ENCODE results near the gene GCSAM. TPM values are rescaled to one million over a fixed set of nuclear protein-coding genes. Genes with fewer than 3 reads are reported as not detected.

The GCSAM gene
- total and polyA plus RNA-seq, 2 donors (not counting 1 experiment from before 2014, with no cell fraction given) = 14.9 to 24.6 TPM

- H3K4me1 Mint-ChIP-seq = peaks cover 26% of the 10 kb centered on the region
- ATAC-seq (ENCODE audit: low read depth) = peak; percentile 89
- POLR2A ChIA-PET = no interaction called here
Measured at GRCh38 chr3:112086076-112086854, 46.8 kb downstream of the GCSAM start, which contains the start of gene C3orf52. TSS of gene C3orf52 (plus strand) at chr3:112086389. CDS start at chr3:112086408, 19 bp downstream.

DNA sequence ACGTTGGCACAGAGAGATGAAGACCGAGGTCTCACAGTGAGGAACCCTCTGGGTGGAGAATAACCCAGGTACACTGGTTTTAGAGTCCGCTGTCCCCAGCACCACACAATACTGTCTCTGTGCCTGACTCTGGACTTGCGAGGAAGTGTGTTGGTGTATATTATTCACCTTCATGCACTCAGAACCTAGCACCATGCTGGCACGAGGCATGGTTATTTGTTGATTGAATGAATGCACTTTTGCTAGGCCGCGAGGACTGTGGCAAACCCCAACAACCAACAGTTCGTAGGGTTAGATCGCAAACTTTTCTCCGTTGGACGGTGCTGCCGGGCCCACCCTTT lies 47.3 kb downstream of the GCSAM start:
- TF ChIP-seq, protein P1, sequence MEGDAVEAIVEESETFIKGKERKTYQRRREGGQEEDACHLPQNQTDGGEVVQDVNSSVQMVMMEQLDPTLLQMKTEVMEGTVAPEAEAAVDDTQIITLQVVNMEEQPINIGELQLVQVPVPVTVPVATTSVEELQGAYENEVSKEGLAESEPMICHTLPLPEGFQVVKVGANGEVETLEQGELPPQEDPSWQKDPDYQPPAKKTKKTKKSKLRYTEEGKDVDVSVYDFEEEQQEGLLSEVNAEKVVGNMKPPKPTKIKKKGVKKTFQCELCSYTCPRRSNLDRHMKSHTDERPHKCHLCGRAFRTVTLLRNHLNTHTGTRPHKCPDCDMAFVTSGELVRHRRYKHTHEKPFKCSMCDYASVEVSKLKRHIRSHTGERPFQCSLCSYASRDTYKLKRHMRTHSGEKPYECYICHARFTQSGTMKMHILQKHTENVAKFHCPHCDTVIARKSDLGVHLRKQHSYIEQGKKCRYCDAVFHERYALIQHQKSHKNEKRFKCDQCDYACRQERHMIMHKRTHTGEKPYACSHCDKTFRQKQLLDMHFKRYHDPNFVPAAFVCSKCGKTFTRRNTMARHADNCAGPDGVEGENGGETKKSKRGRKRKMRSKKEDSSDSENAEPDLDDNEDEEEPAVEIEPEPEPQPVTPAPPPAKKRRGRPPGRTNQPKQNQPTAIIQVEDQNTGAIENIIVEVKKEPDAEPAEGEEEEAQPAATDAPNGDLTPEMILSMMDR (IDR thresholded peaks at IDR 0.05) = no peak
- no peak for TF ChIP-seq EZH2 (IDR thresholded peaks at IDR 0.05; ENCODE audit: borderline replicate concordance, insufficient read depth, low read depth, low read length, poor library complexity, severe bottlenecking)
- no peaks in the 10 kb centered on the region for H3K36me3 ChIP-seq (replicated peaks in 1 of 2; ENCODE audit: control extremely low read depth in 1 of 2, control insufficient read depth in 1 of 2, extremely low read depth in 1 of 2, insufficient read depth in 2 of 2, low read length in 1 of 2)
- intact Hi-C loops (cut with micrococcal nuclease) = no loop called here
- Mint-ChIP-seq H3K27ac (no peak overlapping the region), H3K27me3 (peaks cover 30% of the 10 kb centered on the region), H3K9me3 (ENCODE audit: insufficient read depth) (no peaks in the 10 kb centered on the region), H3K4me3 (peak overlapping the region; percentile 86), H3K4me1 (peaks cover 21% of the 10 kb centered on the region)
- H3K27ac ChIP-seq (ENCODE audit: low read length in 2 of 2) = no peak overlapping the region
- peak overlapping the region; percentile 73 for H2AFZ ChIP-seq (ENCODE audit: insufficient read depth, low read depth, low read length, poor library complexity, severe bottlenecking)
- POLR2A ChIA-PET = no interaction called here
- H3K9me3 ChIP-seq (ENCODE audit: control extremely low read depth in 1 of 3, control insufficient read depth in 2 of 3, insufficient read depth in 1 of 3, low read length in 2 of 3) = peaks cover 0 to 9% (median 0%) of the 10 kb centered on the region in 3 donors
- no peaks in the 10 kb centered on the region for H3K79me2 ChIP-seq (ENCODE audit: control insufficient read depth, insufficient read depth, low read length)
- CTCF ChIA-PET = no interaction called here
- DNase-seq (no peak), ATAC-seq (ENCODE audit: low read depth) (no peak)
- H3K27me3 ChIP-seq (replicated peaks in 1 of 4; ENCODE audit: control extremely low read depth in 1 of 4, control insufficient read depth in 3 of 4, insufficient read depth in 4 of 4, low read length in 3 of 4) = peaks cover 0 to 32% (median 21%) of the 10 kb centered on the region in 4 experiments
- peak overlapping the region; percentile 78 for H3K4me2 ChIP-seq (replicated peaks; ENCODE audit: low read depth, low read length, poor library complexity, severe bottlenecking)
- 18% methylated on average over 7 of the region's 12 CpGs for WGBS (ENCODE audit: insufficient coverage)
- no peaks in the 10 kb centered on the region for H4K20me1 ChIP-seq (ENCODE audit: control insufficient read depth, insufficient read depth, low read length, poor library complexity, severe bottlenecking)
- peak overlapping the region; percentile 60 for H3K9ac ChIP-seq (ENCODE audit: low read length)
- peak overlapping the region in 4 of 5 experiments; percentile 54 to 66 (median 60) for H3K4me3 ChIP-seq (ENCODE audit: control extremely low read depth in 1 of 5, extremely low read depth in 1 of 5, insufficient read depth in 1 of 5, low read depth in 2 of 5, low read length in 4 of 5)
- H3K4me1 ChIP-seq (ENCODE audit: control insufficient read depth in 2 of 2, insufficient read depth in 2 of 2, low read length in 2 of 2) = peaks cover 12 to 23% of the 10 kb centered on the region in 2 donors

More at GRCh38 chr3:112086076-112086854, 46.8 kb downstream of the GCSAM start, which contains the start of gene C3orf52:
- peak within 1 kb of the TSS; percentile 73 for H2AFZ ChIP-seq (ENCODE audit: insufficient read depth, low read depth, low read length, poor library complexity, severe bottlenecking)
- no peaks in the 10 kb centered on the region for H3K36me3 ChIP-seq (replicated peaks in 1 of 2; ENCODE audit: control extremely low read depth in 1 of 2, control insufficient read depth in 1 of 2, extremely low read depth in 1 of 2, insufficient read depth in 2 of 2, low read length in 1 of 2)
- no peak within 1 kb of the TSS for H3K27ac ChIP-seq (ENCODE audit: low read length in 2 of 2)
- Mint-ChIP-seq H3K4me3 (peak within 1 kb of the TSS; percentile 86), H3K27me3 (peaks cover 30% of the 10 kb centered on the region), H3K27ac (peak within 1 kb of the TSS; percentile 58), H3K9me3 (ENCODE audit: insufficient read depth) (no peaks in the 10 kb centered on the region)
- peak; percentile 44 for TF ChIP-seq EZH2 (IDR thresholded peaks at IDR 0.05; ENCODE audit: borderline replicate concordance, insufficient read depth, low read depth, low read length, poor library complexity, severe bottlenecking)
- TF ChIP-seq, protein P1 (IDR thresholded peaks at IDR 0.05) = no peak
- peak within 1 kb of the TSS in 4 of 5 experiments; percentile 54 to 66 (median 60) for H3K4me3 ChIP-seq (ENCODE audit: control extremely low read depth in 1 of 5, extremely low read depth in 1 of 5, insufficient read depth in 1 of 5, low read depth in 2 of 5, low read length in 4 of 5)
- H4K20me1 ChIP-seq (ENCODE audit: control insufficient read depth, insufficient read depth, low read length, poor library complexity, severe bottlenecking) = no peaks in the 10 kb centered on the region
- peaks cover 0 to 38% (median 22%) of the 10 kb centered on the region in 4 experiments for H3K27me3 ChIP-seq (replicated peaks in 1 of 4; ENCODE audit: control extremely low read depth in 1 of 4, control insufficient read depth in 3 of 4, insufficient read depth in 4 of 4, low read length in 3 of 4)
- peak within 1 kb of the TSS; percentile 78 for H3K4me2 ChIP-seq (replicated peaks; ENCODE audit: low read depth, low read length, poor library complexity, severe bottlenecking)
- intact Hi-C loops (cut with micrococcal nuclease) = no loop called here
- CTCF ChIA-PET = no interaction called here
- peaks cover 0 to 9% (median 0%) of the 10 kb centered on the region in 3 donors for H3K9me3 ChIP-seq (ENCODE audit: control extremely low read depth in 1 of 3, control insufficient read depth in 2 of 3, insufficient read depth in 1 of 3, low read length in 2 of 3)
- peaks cover 14 to 26% of the 10 kb centered on the region in 2 donors for H3K4me1 ChIP-seq (ENCODE audit: control insufficient read depth in 2 of 2, insufficient read depth in 2 of 2, low read length in 2 of 2)
- whole genome bisulfite sequencing (ENCODE audit: insufficient coverage) = 3% methylated on average over 47 of the region's 67 CpGs
- peak; percentile 61 for DNase-seq
- H3K79me2 ChIP-seq (ENCODE audit: control insufficient read depth, insufficient read depth, low read length) = no peaks in the 10 kb centered on the region
- peak within 1 kb of the TSS; percentile 60 for H3K9ac ChIP-seq (ENCODE audit: low read length)

Data from B cell (primary cell).